GM06990 (cell line): Measurements from ENCODE around the gene TRIM17.

Experiments used
- DNase-seq: peaks from one replicate; pipeline ENCODE4 v3.0.0-alpha.2; 2011; ENCODE audit not compliant: insufficient read length; ENCODE audit errors: extremely low read depth
- H3K27me3 ChIP-seq: replicated peaks from 2 replicates; pipeline ENCODE4 v1.6.0; 2011; ENCODE audit warnings: low read length; ENCODE audit not compliant: control insufficient read depth, insufficient read depth
- H3K36me3 ChIP-seq: 2 replicates; pipeline ENCODE4 v1.5.1; 2011; ENCODE audit warnings: low read length; ENCODE audit not compliant: control insufficient read depth, insufficient read depth
- H3K4me3 ChIP-seq: replicated peaks from 2 replicates; pipeline ENCODE4 v1.5.1; 2011; ENCODE audit warnings: low read depth, mild to moderate bottlenecking, control low read depth, low read length
- CTCF ChIP-seq: IDR thresholded peaks from 2 replicates; pipeline ENCODE4 v1.5.1; 2011; ENCODE audit warnings: low read length, control low read depth, mild to moderate bottlenecking, inconsistent platforms; ENCODE audit not compliant: insufficient read depth, poor library complexity, severe bottlenecking

Gene TRIM17

GRCh38 chr1:228390649-228391048, 26.0 kb downstream of the TRIM17 start:
- no peak for DNase-seq
- peaks cover 6% of the 10 kb centered on the region for H3K36me3 ChIP-seq
- TF ChIP-seq CTCF = no peak

GRCh38 chr1:228387321-228387720, 29.3 kb downstream of the TRIM17 start:
- Histone ChIP-seq H3K27me3 (no peaks in the 10 kb centered on the region), H3K4me3 (no peak overlapping the region), H3K36me3 (no peaks in the 10 kb centered on the region)
- DNase-seq = no peak
- no peak for TF ChIP-seq CTCF

More at GRCh38 chr1:228390649-228391048, 26.0 kb downstream of the TRIM17 start:
- Histone ChIP-seq H3K4me3 (no peak overlapping the region), H3K27me3 (no peaks in the 10 kb centered on the region)

- H3K4me3 ChIP-seq = no peak overlapping the region
- no peak for TF ChIP-seq CTCF
- H3K36me3 ChIP-seq = no peaks in the 10 kb centered on the region
- no peak for DNase-seq
- no peaks in the 10 kb centered on the region for H3K27me3 ChIP-seq
Measured at GRCh38 chr1:228385232-228385631, 31.4 kb downstream of the TRIM17 start.

- no peak for TF ChIP-seq CTCF
- no peak for DNase-seq
- Histone ChIP-seq H3K4me3 (no peak overlapping the region), H3K36me3 (no peaks in the 10 kb centered on the region), H3K27me3 (no peaks in the 10 kb centered on the region)
Measured at GRCh38 chr1:228383773-228384172, 32.9 kb downstream of the TRIM17 start.

- Histone ChIP-seq H3K27me3 (no peaks in the 10 kb centered on the region), H3K36me3 (no peaks in the 10 kb centered on the region), H3K4me3 (no peak overlapping the region)
- no peak for TF ChIP-seq CTCF
- DNase-seq = no peak
Measured at GRCh38 chr1:228381356-228381755, 35.3 kb downstream of the TRIM17 start.

GRCh38 chr1:228379666-228380065, 37.0 kb downstream of the TRIM17 start:
- DNase-seq = no peak
- no peak for TF ChIP-seq CTCF
- H3K27me3 ChIP-seq = no peaks in the 10 kb centered on the region
- H3K36me3 ChIP-seq = no peaks in the 10 kb centered on the region
- H3K4me3 ChIP-seq = no peak overlapping the region
